ENCODE data around the gene BRAT1.

- TF ChIP-seq EZH2phosphoT487 (IDR thresholded peaks at IDR 0.05; ENCODE audit: low read length): no peak
- no peak for TF ChIP-seq CTCF (IDR thresholded peaks at IDR 0.05; ENCODE audit: low read length)
- TF ChIP-seq EZH2 (optimal IDR thresholded peaks at IDR 0.05; ENCODE audit: low read depth, low read length): no peak
Measured at GRCh38 chr7:2493205-2494164, 61.8 kb downstream of the BRAT1 start.
